Heart left ventricle (tissue), 13 donors: Measurements from ENCODE around the gene PRRT2.

Experiments
- CTCF ChIP-seq, 12 donors: fragments of 200-600 bp; sonication (generic) in 4 of 12; IDR thresholded peaks; one replicate each; pipeline versions ENCODE4 v1.5.0 to v1.8.0; 2018 to 2022; ENCODE audit warnings: antibody characterized with exemption in 12 of 12, mild to moderate bottlenecking in 5 of 12
- POLR2A ChIP-seq, 2 donors: fragments of 450-650 bp; IDR thresholded peaks; one replicate each; pipeline ENCODE4 v1.6.1; 2017; ENCODE audit warnings: antibody characterized with exemption in 2 of 2, mild to moderate bottlenecking in 2 of 2, moderate library complexity in 2 of 2
- donor health status: ischemic (EF 13 %, LVEDD 7.1; RV severe dilation, severe dysfunction).
- donor health status: DM: no; HTN: yes; CAD: no.
- donor health status: DM: no; HTN: no; CAD: no.
- donor health status: ischemic (EF 25% LVEDD 6.9; RV normal size, moderate dysfunction).
- donor health status: ischemic (EF 25% LVEDD 5.7; RV mildly dilated, moderate dysfunction).
- donor health status: ischemic (EF 35%, LVEDD 5.7; RV mildly dilated, moderate dysfunction).
- donor health status: nonischemic (EF 11% LVEDD 7.7; RV severe dilation, severe dysfunction).
- donor health status: DM: yes; HTN: yes; CAD: no.
- donor health status: PGD.
- donor health status: ischemic (EF 29% LVEDD 5.4; RV normal size, mild dysfunction).
- donor health status: nonischemic (EF 23%, LVEDD 6.1; RV moderate dilation, normal function).

DNA sequence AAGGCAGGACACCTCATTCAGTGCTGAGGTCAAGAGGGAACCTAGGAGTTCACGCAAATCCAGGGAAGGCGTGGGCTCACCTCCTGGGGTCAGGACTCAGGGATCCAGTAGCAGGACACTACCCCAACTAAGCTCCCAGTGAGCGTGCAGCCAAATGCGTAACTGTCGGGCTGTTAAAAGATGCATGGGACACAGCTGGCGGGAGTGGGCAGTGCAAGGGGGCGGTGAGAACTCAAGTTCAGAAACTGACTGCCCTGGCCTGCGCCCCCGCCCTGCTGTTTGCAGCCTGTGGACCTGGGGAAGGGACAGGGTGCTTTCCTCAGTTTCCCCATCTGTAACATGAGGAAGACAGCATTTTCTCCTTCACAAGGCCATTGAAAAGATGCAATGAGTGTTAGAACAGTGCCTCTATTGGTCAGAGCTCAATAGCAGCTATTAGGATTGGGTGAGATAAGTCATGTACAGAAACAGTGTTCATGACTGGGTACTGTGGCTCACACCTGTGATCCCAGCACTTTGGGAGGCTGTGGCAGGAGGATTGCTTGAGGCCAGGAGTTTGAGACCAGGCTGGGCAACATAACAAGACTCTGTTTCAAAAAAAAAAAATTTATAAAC lies 30.8 kb downstream of the PRRT2 start:
- TF ChIP-seq CTCF (IDR thresholded peaks at IDR 0.05) = no peak
- TF ChIP-seq POLR2A (IDR thresholded peaks at IDR 0.05) = no peak
